ENCODE results near the gene DGKD.

- TF ChIP-seq YY1 (IDR thresholded peaks at IDR 0.05; ENCODE audit: insufficient read depth, insufficient read length) (no peak), ZNF274 (IDR thresholded peaks at IDR 0.05; ENCODE audit: low read depth, low read length) (no peak), SUZ12 (IDR thresholded peaks at IDR 0.05; ENCODE audit: extremely low read depth, insufficient read depth, insufficient read length) (no peak)
These were observed 7.0 kb downstream of the DGKD start for GRCh38 chr2:233361297-233361696.

Data from NT2/D1 (cell line).